ENCODE measurements around the gene GDPD3.

GDPD3 gene

DNA sequence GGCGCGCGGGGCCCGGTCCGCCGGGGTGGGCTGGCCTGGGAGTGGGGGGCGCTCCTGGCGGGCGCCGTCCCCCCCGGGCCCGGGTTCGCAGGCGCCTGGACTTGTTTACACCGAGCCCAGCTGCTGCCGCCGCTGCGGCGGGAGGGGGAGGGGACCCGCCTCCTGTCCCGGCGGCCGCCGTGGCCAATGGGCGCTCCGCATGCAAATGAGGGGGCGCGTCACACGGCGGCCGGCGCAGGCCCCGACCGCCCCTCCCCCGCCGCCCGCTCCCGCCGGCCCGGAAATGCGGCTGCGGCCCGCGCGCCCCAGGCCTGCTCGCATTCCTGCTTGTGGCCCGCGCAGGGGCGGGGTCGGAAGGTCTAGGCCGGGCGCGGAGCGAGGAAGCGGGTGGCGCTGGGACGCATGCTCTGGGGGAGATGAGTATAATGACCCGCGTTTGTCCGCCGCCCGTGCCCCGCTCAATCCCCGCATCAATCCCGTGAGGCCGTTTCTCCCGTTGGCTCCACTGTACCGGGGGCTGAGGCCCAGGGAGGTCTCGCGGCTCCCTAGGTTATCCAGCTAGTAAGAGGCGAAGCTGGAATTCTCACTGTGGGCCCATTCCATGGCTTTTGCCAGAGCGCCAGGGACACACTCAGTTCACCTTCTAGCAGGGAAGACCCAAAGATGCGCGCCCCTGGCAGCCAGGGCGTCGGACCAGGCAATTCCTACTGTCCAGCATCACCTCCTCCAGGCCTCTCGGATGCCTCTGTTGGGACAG is 17.1 kb downstream of the GDPD3 start, which contains the start of gene YPEL3:
TSS of gene YPEL3 (minus strand) at position 109 of the 757 bp plus-strand sequence. CDS start 731 bp downstream, outside the sequence.
- Histone ChIP-seq H3K4me3 (replicated peaks; ENCODE audit: insufficient read depth, low read length) (no peak within 1 kb of the TSS), H3K27ac (replicated peaks) (0 out of 2 replicates have a peak within 1 kb of the TSS, but pooled peaks have one; percentile 29), H3K27me3 (ENCODE audit: insufficient read depth, poor library complexity, severe bottlenecking) (no peaks in the 10 kb centered on the region)
- TF ChIP-seq, protein P1, sequence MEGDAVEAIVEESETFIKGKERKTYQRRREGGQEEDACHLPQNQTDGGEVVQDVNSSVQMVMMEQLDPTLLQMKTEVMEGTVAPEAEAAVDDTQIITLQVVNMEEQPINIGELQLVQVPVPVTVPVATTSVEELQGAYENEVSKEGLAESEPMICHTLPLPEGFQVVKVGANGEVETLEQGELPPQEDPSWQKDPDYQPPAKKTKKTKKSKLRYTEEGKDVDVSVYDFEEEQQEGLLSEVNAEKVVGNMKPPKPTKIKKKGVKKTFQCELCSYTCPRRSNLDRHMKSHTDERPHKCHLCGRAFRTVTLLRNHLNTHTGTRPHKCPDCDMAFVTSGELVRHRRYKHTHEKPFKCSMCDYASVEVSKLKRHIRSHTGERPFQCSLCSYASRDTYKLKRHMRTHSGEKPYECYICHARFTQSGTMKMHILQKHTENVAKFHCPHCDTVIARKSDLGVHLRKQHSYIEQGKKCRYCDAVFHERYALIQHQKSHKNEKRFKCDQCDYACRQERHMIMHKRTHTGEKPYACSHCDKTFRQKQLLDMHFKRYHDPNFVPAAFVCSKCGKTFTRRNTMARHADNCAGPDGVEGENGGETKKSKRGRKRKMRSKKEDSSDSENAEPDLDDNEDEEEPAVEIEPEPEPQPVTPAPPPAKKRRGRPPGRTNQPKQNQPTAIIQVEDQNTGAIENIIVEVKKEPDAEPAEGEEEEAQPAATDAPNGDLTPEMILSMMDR (IDR thresholded peaks at IDR 0.05; ENCODE audit: insufficient read depth, low read length) = no peak
- TF ChIP-seq POLR2AphosphoS5 (IDR thresholded peaks at IDR 0.05; ENCODE audit: low read depth) (no peak), GABPA (IDR thresholded peaks at IDR 0.05; ENCODE audit: low read depth) (no peak), SPI1 (IDR thresholded peaks at IDR 0.05; ENCODE audit: borderline replicate concordance, low read depth) (no peak)
- TF ChIP-seq, protein P2, sequence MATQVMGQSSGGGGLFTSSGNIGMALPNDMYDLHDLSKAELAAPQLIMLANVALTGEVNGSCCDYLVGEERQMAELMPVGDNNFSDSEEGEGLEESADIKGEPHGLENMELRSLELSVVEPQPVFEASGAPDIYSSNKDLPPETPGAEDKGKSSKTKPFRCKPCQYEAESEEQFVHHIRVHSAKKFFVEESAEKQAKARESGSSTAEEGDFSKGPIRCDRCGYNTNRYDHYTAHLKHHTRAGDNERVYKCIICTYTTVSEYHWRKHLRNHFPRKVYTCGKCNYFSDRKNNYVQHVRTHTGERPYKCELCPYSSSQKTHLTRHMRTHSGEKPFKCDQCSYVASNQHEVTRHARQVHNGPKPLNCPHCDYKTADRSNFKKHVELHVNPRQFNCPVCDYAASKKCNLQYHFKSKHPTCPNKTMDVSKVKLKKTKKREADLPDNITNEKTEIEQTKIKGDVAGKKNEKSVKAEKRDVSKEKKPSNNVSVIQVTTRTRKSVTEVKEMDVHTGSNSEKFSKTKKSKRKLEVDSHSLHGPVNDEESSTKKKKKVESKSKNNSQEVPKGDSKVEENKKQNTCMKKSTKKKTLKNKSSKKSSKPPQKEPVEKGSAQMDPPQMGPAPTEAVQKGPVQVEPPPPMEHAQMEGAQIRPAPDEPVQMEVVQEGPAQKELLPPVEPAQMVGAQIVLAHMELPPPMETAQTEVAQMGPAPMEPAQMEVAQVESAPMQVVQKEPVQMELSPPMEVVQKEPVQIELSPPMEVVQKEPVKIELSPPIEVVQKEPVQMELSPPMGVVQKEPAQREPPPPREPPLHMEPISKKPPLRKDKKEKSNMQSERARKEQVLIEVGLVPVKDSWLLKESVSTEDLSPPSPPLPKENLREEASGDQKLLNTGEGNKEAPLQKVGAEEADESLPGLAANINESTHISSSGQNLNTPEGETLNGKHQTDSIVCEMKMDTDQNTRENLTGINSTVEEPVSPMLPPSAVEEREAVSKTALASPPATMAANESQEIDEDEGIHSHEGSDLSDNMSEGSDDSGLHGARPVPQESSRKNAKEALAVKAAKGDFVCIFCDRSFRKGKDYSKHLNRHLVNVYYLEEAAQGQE (IDR thresholded peaks at IDR 0.05; ENCODE audit: insufficient replicate concordance, low read depth) = no peak
- peak in 1 of 2 experiments; percentile 34 for DNase-seq (ENCODE audit: low read depth in 1 of 2, low spot score in 1 of 2)

DNA sequence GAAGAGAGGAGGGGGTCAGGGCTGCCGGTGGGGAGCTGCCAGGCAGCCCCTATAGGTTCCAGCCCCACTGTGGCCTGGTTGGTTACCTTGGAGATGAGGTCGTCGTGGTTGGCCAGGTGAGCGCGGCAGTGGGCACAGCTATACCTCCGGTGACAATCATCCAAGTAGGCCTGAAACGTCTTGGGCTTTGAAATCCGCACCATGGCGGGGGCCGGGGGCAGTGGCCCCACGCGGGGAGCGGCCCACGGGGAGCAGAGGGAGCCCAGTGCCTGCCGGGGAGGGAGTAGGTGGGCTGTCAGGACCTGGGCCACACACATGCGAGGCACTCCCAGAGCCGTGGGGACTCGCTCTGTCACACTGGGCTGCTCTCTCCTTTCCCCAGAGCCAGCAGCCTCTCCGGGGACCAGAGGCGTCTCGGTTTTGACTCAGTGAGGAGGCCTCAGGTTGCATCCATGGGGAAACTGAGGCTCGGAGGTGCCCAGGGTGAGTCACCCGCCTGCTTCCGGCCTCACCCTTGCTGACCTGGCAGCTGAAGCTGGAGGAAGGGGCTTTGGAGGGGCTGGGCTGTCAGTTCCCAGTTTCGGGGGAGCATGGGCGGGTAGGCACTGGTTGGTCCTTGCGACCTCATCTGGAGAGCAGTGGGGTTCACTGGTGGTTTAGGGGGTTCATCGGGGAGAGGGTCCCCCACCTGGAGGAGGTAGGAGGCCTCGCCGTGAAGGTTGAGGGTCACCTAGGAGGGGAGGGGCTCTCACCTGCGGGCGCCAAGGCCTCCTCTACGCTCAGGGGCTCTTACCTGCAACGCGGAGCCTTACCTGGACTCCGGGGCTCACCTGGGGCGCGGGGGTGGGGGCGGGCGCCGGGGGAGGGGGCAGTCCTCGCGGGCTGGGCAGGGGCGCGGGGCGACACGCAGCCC is 17.9 kb downstream of the GDPD3 start:
- TF ChIP-seq, protein P2 (IDR thresholded peaks at IDR 0.05; ENCODE audit: insufficient replicate concordance, low read depth) = no peak
- TF ChIP-seq SPI1 (IDR thresholded peaks at IDR 0.05; ENCODE audit: borderline replicate concordance, low read depth) (no peak), GABPA (IDR thresholded peaks at IDR 0.05; ENCODE audit: low read depth) (no peak), POLR2AphosphoS5 (IDR thresholded peaks at IDR 0.05; ENCODE audit: low read depth) (no peak)
- TF ChIP-seq, protein P1 (IDR thresholded peaks at IDR 0.05; ENCODE audit: insufficient read depth, low read length) = no peak
- H3K27ac ChIP-seq (replicated peaks) = no peak overlapping the region
- no peak overlapping the region for H3K4me3 ChIP-seq (replicated peaks; ENCODE audit: insufficient read depth, low read length)
- no peaks in the 10 kb centered on the region for H3K27me3 ChIP-seq (ENCODE audit: insufficient read depth, poor library complexity, severe bottlenecking)
- no peak for DNase-seq (ENCODE audit: low read depth in 1 of 2, low spot score in 1 of 2)

DNA sequence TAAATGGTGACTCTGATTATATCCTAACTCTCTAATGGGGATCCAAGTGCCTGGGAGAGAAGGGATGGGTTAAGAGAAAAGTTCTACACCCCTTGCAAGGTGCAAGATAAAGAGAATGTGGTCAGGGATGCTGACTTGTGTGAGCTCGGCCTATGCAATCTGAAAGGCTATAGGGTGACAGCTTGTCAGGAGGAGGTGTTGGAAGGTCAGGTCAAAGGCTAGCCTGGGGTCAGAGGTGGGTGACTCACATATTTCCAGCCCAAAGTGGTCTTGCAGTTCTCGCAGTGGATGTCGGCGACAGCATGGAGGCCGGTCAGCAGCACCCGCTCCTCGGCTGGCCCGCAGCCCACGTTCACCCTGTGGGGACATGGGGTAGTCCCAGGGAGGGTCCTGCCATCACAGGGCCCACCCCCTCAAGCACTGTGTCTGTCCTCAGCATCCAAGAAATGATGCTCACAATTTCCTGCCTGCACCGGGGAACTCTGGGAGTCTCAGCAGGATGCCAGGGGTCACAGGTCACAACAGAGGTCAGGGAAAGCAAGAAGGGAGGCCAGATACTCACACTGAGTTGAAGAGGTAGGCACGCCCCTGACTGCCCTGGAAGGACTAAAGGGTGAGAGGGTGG is 18.7 kb downstream of the GDPD3 start:
- Histone ChIP-seq H3K4me3 (replicated peaks; ENCODE audit: insufficient read depth, low read length) (no peak overlapping the region), H3K27me3 (ENCODE audit: insufficient read depth, poor library complexity, severe bottlenecking) (no peaks in the 10 kb centered on the region), H3K27ac (replicated peaks) (no peak overlapping the region)
- DNase-seq (ENCODE audit: low read depth in 1 of 2, low spot score in 1 of 2) = no peak
- TF ChIP-seq POLR2AphosphoS5 (IDR thresholded peaks at IDR 0.05; ENCODE audit: low read depth) = no peak
- no peak for TF ChIP-seq GABPA (IDR thresholded peaks at IDR 0.05; ENCODE audit: low read depth)
- TF ChIP-seq SPI1 (IDR thresholded peaks at IDR 0.05; ENCODE audit: borderline replicate concordance, low read depth) = no peak
- TF ChIP-seq, protein P2 (IDR thresholded peaks at IDR 0.05; ENCODE audit: insufficient replicate concordance, low read depth) = no peak
- TF ChIP-seq, protein P1 (IDR thresholded peaks at IDR 0.05; ENCODE audit: insufficient read depth, low read length) = no peak

All from HL-60 (cell line).